HG02678 (cell line): Measurements from ENCODE around the gene RAD1.
"Not testable (repeated sequence)": the region's sequence is repeated elsewhere in the genome, so short reads cannot be mapped to it uniquely, and the experiment has no call there.

Source experiments
- ATAC-seq: cut with Tn5 transposase; IDR thresholded peaks from one replicate; pipeline ENCODE4 v1.9.1; 2021; ENCODE audit warnings: mild to moderate bottlenecking, moderate library complexity; ENCODE audit not compliant: unreplicated experiment

RAD1 gene, protein sequence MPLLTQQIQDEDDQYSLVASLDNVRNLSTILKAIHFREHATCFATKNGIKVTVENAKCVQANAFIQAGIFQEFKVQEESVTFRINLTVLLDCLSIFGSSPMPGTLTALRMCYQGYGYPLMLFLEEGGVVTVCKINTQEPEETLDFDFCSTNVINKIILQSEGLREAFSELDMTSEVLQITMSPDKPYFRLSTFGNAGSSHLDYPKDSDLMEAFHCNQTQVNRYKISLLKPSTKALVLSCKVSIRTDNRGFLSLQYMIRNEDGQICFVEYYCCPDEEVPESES

DNA sequence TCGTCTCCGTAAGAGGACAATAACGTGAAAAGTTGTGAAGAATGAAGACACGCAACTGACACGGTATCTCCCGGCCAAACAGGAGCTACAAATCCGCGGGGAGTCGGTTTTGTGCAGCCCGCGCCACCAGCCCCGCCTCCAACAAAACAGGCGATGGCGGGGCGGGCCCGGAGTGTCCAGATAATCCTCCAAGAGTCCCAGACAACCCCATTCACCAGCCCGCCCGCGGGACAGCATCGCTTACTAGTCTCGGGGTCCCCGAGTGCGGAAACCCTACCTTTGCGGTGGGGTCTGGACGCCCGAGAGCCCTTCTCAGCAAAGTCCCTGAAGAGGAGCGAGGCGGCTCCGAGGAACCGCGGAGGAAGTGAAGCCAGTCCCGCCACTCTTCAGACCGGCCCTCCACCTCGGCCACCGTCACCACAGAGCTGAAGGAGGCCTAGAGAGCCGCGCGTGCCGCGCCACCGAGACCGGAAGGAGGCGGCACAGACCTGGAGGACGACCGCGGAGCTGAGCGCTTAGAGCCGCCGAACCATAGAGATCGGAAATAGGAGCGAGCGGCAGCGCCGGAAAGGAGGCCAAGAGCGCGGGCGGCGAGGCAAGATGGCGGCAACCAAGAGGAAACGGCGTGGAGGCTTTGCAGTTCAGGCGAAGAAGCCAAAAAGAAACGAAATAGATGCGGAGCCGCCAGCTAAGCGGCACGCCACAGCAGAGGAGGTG lies at the start of gene RAD1, which contains the start of gene BRIX1:
TSS of gene RAD1 (minus strand) at position 366 of the 717 bp plus-strand sequence. CDS start 612 bp downstream, outside the sequence.
TSS of gene BRIX1 (plus strand) at position 573 of the 717 bp plus-strand sequence. CDS start at position 601, 28 bp downstream.
- peak; percentile 98 for ATAC-seq

DNA sequence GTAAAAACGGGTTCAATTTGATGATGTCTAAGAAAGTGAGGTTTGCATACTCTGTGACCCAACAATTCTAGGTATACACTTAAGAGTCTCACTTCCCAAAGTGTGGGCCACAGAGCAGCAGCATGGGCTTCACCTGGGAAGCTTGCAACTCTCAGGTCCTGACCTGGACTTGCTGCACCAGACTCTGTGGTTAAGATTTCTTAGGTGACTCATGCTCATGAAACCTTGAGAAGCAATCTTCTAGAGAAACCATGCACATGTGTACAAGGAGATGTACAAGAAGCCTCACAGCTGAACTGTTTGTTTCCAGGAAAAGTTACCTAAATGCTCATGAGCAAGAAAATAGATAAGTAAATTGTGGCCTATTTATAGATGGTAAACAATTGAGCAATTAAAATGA lies 44.0 kb upstream of the RAD1 start:
- peak; percentile 91 for ATAC-seq

DNA sequence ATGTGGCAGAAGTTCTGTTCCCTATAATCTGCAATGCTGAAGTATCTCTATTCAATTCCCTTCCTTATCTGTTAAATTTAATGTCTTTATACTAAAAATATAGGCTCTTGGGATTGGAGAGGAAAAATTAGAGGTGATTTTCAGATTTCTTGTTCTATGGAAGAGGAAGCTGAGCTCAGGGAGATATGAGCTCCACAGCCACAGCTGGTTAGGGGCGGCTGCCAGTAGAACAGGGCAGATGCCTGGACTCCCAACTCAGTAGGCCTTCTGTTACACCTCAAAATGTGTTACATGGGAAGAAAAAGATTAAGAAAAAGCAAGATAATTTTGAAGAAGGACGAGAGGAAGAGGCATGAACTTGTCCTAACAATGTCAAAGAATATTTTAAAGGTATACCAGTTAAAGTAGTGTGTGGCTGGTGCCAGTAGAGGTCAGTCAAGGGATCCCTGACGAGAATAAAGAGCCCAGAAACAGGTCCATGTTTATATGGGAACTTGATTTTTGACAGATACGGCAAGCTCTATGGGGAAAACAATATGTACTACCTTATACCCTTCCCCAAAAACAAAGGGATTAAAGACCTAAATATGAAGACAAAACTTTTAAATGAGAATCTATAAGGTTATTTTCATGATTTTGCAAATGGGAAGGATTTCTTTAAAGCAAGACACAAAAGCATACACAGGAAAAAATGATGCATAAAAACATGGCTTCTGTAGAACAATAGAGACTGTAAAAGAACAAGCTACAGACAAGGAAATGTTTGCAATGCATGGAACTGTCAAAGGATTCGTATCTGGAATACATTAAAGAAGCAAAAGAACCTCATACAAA lies 42.8 kb upstream of the RAD1 start:
- peak; percentile 46 for ATAC-seq

DNA sequence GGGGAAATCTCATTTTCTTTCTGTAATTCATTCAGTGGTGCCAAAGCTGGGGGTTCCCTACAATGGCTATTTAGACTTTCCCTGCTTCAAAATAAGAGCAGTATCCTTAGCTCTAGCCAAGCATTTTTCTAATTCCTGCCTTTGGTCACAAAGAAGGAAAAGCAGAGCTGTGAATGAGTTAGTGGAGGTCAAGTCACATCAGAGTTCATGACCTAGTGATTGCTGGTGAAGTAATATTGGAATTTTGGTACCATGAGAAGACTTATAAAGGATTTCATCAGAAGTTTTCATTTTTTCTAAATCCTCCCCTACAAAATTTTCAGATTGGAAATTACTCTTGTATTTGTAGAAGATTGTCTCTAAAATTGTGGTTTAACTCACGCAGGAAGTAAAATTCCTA lies 42.0 kb upstream of the RAD1 start:
- ATAC-seq: no peak

DNA sequence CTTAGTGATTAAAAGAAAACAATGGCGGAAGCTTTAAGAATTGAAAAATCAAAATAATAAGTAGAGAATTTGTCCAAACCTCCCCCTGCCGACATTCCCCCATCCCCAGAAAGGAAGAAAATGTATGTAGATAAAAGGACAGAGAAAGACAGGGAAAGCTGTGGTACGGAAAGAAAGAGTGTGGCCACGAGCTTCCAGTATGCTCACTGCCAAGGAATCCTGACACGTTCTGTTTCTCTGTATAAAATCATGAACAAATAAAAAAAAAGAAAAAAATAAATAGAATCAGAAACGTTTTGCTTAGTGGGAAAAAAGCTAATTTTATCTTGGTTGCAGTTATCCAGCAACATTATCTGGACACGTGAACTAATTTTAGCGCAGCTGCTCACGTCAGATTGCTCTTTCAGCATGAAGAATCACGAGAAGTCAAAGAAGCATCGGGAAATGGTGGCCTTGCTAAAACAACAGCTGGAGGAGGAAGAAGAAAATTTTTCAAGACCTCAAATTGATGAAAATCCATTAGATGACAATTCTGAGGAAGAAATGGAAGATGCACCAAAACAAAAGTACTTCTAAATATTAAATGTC lies 29.2 kb upstream of the RAD1 start:
- ATAC-seq: no peak

DNA sequence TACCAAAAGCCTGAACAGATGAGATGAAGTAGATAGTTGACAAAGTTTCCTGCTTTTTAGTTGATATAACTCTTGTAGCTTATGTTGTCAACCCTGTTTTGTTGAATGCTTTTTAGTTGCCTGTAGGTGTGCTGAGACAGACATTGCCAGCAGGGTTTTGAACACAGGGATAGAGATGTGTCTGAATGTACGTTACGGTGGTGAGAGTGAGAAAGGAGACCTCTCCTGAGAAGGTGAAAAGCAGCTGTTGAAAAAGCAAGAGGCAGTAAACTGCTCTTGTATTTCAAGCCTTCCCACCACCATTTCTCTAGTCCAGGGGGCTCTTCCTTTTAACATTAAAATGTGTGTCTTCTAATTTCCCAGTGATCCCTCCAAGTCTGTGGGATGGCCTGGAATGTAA lies 28.7 kb upstream of the RAD1 start:
- ATAC-seq: no peak

DNA sequence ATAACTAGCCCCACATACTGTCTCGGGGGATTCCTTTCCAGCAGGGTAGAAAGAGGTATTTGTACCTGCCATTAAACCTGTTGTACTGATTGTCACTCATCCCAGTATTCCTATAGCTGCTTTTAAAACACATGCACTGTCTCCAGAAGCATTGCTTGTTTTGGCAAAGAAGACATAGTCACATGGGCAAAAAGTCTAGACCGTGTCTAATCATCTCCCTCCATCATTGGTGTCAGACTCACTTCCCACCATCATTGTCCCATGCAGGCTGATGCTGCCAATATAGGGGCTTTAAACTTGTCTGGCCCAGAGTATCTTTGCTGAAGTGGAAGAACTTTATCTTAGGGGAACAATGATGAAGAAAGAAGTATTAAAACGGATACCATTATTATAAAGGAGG lies 26.6 kb upstream of the RAD1 start:
- ATAC-seq: no peak

DNA sequence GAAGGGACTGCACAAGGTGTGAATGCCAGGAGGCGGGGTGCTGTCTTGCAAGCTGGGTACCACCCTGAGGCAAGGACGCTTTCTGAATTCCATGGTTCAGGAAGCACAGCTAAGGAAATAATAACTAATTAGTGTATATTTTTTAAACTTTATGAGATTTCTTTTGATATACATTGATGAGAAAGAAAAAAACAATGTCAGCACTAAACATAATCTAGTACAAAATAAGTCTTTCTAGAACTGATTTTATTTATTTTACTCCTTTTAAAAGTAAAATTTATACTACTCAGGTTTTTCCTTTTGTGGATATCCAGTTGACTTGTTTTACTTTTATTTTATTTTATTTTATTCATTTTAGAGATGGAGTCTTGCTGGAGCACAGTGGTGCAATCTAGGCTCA lies 17.6 kb upstream of the RAD1 start:
- no peak for ATAC-seq

DNA sequence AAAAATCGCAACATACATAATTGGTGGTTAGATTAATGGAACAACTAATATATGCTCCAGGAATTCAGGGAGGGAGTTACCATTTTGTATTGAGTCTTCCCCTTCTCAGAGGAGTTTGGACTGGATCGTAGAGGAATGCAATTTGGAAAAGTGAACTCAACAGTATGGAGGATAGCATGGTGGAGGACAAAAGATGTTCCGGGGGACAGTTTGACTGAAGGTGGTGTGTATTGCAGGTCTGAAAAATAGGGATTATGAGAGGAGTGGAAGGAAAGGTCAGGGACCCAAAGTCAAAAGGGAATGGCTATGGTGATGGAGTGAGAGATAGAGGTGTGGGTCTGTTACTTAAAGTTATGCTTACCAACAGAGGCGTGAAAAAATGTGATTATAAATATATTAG lies 15.6 kb upstream of the RAD1 start:
- ATAC-seq: no peak

DNA sequence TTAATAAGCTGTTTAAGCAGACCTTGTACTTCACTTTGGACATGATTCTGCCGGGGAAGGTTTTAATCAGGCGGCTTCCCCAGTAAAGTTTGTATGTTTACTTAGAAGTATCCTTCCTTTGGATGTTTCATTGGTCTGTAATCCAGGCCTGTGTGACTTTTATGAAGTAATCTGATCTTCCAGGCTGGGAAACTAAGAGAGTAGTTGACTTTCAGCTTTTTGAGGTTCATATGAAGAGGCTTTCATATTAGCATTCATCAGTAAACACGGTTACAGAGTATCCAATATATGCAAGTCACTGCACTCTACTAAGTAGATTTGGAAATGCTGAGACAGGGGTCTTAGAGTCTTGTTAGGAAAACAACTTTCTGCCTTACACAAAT lies 15.1 kb upstream of the RAD1 start:
- no peak for ATAC-seq

DNA sequence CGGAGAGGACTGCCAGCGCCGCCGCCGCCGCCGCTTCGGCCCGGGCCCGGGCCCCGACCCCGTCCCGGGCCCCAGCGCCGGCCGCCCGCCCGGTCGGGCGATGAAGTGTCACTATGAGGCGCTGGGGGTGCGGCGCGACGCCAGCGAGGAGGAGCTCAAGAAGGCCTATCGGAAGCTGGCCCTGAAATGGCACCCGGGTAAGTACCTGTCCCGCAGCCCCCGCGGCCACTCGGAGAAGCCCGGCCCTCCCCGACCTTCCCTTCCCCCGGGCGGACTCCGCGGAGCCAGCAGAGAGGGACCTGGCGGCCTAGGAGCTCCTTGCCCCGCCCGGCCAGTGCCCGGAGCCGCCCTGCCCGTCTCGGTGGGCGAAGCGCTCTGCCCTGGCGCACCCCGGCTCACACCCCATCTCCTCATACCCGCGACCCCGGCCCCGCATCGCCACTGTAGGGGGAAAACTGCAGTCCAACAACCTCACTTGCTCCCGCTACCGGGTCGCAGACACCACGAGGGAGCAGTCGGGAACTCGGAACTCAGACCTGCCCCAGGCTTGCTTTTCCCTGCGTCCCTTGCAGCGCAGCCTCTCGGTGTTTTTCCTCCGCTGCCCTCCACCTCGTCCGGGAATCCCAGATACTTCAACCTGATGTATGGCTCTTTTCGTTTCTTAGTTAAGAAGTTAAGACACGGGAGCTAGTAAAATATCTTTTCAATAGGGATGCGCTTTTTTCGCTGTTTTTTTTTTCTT lies 14.6 kb upstream of the RAD1 start:
- peak; percentile 78 for ATAC-seq

DNA sequence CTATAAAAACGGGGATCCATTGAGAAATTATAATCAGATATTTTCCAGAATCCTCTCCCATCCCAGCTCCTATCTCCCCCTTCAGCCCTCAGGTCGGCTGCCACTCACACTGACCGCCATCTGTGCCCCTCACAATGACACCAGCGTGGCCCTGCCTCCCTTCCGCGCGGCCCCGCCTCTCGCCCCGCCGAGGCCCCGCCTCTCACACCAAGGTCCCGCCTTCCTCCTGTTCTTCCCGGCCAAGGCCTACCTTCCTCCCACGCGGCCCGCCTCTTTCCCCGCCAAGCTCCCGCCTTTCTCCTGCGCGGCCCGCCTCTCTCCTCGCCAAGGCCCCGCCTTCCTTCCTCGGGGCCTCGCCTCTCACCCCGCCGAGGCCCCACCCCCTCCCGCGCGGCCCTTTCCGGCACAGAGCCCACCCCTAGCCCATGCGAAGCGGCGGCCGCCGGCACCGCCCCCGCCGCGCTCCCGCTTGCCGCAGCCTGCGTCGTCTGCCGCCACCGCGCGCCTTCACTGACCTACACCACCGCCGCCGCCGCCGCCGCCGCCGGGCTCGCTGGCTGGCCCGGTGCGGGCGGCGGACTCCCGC lies 13.9 kb upstream of the RAD1 start, which contains the start of gene DNAJC21:
TSS of gene DNAJC21 (plus strand) at position 426 of the 586 bp plus-strand sequence. CDS start 261 bp downstream, outside the sequence.
- peak; percentile 86 for ATAC-seq

DNA sequence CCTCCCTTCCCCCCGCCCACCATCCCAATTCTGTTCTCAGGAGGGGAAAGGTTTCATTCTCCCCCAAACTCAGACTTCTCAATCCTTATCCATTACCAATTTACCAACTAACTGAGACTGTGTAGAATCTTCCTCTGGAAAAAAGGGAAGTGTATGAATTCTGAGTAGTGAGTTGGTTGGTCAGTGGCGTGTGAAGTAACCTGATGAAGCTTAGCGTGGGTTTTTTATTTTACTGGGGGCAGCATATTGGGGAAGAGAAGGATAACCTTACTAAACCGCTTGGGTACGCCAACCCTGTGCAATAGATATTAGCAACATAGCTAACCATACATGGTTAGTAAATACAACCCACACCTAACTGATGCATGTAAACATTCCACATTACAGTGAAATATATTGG lies 13.0 kb upstream of the RAD1 start:
- no peak for ATAC-seq

DNA sequence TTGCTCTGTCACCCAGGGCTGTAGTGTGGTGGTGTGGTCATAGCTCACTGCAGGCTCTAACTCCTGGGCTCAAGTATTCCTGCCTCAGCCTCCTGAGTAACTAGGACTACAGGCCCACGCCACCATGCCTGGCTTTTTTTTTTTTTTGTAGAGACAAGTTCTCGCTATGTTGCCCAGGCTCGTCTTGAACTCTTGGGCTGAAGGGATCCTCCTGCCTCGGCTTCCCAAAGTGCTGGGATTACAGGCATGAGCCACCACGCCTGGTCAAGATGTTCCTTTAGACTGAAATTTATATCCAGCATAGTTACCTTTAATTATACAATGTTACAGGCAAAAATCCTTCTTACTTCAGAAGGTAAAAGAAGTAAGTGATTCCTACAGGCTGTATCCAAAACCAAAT lies 12.5 kb upstream of the RAD1 start:
- no peak for ATAC-seq

DNA sequence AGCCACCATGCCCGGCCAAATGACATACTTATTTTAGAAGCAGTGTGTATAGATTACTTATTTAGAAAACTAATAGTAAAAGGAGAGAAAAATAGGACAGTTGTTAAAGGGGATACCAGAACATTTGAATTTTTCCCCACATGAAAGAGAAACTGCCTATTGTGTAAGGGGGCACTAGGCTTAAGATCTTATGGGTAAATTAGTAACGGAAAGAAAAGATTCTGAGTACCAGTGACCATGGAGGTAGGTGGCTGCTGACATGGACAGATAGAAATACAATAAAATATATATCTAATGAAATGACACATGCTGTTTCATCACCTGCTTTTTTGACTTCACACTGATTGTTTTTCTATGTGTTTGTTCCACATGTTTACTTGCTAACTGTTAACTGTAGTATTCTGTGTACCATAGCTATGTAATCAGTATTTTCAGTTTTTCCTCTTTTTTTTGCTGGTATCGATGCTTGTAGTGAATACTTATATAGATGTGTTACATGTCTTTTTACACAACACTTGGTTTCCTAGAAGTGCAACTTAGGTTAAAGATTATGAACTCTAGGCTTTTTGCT lies 11.1 kb upstream of the RAD1 start:
- ATAC-seq: no peak

DNA sequence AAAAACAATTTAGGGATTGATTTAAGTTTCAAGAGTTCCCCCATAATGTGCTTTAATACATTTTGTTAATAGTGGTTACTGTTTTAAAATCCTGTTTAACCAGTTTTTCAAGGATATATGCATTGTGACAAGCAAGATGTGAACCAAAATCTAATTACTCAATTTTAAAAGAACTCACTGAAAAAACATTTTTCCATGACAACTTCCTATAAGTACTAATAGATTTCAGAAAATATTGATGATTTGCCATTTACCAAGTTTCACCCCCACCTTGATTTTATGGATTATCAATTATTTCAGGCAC lies 9.1 kb upstream of the RAD1 start:
- ATAC-seq: no peak

DNA sequence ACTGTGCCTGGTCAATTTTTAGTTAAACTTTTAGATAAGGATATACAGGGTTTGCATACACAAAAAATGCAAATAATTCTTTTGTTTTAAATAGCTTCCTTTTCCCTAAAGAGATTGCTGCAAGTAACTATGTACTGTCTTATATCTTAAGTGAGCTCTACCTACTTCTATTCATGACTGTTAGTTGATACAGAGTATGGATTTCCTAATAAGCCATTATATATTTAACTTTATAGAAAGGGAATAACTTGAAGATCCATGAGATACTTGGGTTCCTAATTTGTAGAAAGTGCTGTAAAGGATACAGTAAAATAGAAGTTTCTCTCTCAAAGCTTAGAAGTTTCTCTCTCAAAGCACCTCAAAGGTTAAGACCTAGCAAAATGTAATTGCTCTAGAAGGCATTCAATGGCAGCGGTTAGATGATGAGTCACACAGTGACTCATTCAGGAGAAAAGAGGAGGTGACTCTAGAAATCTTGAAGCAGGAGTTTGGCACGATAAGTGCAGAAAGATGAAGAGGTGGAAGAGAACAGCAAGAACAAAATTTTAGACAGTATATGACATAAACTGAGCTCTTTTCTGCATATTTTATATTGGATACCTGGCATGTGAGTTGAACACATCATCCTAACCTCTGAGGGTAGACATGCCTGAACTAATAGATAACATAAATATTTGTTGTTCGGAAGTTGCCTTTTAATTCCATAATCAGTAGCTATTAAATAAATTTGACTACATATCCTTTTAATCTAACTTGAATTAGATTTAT lies 8.6 kb upstream of the RAD1 start:
- ATAC-seq: peak; percentile 52

DNA sequence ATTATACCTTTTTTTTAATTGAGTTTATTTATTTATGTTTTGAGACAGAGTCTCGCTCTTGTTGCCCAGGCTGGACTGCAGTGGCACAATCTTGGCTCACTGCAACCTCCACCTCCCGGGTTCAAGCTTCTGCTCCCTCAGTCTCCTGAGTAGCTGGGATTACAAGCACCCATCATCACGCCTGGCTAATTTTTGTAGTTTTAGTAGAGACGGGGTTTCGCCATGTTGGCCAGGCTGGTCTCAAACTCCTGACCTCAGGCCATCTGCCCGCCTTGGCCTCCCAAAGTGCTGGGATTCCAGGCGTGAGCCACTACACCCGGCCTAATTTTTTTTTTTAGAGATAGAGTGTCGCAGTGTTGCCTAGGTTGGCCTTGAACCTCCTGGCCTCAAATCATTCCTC lies 8.0 kb upstream of the RAD1 start:
- not testable (repeated sequence) for ATAC-seq

DNA sequence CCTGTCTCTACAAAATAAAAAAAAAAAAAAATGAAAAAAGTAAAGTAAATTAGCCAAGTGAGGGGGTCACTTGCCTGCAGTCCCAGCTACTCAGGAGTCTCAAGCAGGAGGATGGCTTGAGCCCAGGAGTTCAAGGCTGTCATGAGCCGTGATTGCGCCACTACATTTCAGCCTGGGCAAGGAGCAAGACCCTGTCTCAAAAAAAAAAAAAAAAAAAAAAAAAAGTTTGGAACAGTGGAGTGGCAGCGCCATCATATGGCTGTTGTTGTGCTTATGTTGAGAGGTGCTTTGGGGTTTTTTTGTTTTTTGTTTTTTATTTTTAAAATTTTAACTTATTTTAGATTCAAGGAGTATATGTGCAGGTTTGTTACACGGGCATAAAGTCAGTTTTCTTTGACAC lies 3.8 kb upstream of the RAD1 start:
- no peak for ATAC-seq
